HG03103 (cell line): ENCODE measurements around the gene KIAA0513.
"Not testable (repeated sequence)": the region's sequence is repeated elsewhere in the genome, so short reads cannot be mapped to it uniquely, and the experiment has no call there.

Experiments
- ATAC-seq: cut with Tn5 transposase; IDR thresholded peaks from one replicate; pipeline ENCODE4 v1.9.1; 2021; ENCODE audit warnings: low read depth; ENCODE audit not compliant: unreplicated experiment

Gene KIAA0513

GRCh38 chr16:85047867-85048455 lies 20.4 kb downstream of the KIAA0513 start:
- ATAC-seq, result no peak

DNA sequence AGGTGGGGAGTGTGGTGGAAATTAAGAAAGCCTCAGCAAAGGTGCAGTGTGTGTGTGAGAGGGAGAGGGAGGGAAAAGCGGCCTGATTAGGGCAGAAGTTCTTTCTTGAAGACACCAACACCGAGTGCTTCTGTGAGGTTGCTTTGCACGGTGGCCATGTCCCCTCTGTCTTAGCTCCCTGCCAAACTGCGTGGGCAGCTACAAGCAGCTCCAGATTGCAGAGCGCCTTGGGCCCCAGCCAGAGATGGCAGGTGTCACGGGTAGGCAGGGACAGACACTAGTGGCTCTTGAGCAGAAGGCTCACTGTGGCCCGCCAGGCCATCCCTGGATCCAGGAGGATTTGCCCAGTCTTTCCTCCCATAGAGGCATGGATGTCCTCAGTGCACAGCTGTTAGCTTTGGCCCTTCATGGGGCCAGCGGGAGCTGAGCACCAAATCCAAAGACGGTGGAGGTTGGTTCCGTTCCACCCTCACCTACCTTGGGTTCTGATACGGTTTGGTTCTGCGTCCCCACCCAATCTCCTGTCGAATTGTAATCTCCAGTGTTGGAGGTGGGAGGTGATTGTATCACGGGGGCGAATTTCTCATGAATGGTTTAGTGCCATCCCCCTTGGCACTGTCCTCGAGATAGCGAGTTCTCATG lies 21.4 kb downstream of the KIAA0513 start:
- no peak for ATAC-seq

DNA sequence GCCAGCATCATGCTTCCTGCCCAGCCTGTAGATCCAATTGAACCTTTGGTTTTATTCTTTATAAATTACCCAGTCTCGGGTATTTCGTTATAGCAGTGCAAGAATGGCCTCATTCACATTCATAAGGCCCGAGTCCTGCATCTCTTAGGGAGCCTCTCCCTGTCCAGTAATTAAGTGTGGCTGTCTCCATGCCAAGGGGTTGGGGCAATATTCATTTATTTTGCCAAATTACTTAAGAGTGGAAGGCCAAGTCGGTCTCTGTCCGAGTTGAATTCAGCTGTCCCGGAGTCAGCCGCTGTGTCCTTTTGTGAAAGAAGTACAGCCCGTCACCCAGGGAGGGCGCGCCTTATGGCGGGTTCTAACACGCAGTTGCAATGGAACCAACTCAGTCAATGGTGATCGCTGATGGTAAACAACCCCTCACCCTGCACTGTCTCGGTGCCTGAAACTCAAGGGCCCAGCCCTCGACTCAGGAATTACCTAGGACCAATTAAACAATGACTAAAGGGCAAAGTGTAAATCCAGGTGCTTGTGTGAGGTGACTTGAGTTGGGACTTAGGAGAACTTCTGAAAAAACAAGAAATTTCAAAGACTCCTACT lies 22.2 kb downstream of the KIAA0513 start:
- ATAC-seq, result no peak

GRCh38 chr16:85051067-85051581 lies 23.5 kb downstream of the KIAA0513 start:
- ATAC-seq, result no peak

- ATAC-seq, result no peak
Measured at GRCh38 chr16:85051683-85052082, 24.1 kb downstream of the KIAA0513 start.

GRCh38 chr16:85052536-85052935 lies 24.9 kb downstream of the KIAA0513 start:
- no peak for ATAC-seq

DNA sequence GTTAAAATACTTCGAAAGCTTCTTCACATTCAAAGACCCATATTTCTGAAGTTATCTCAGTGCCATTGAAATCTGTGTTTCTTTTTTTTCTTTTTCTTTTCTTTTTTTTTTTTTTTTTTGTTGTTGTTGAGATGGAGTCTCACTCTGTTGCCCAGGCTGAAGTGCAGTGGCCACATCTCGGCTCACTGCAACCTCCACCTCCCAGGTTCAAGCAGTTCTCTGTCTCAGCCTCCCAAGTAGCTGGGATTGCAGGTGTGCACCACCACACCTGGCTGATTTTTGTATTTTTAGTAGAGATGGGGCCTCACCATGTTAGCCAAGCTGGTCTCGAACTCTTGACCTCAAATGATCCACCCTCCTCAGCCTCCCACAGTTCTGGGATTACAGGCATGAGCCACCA lies 26.7 kb downstream of the KIAA0513 start:
- not testable (repeated sequence) for ATAC-seq

- peak; percentile 5 for ATAC-seq
Measured at GRCh38 chr16:85054948-85055492, 27.4 kb downstream of the KIAA0513 start.

DNA sequence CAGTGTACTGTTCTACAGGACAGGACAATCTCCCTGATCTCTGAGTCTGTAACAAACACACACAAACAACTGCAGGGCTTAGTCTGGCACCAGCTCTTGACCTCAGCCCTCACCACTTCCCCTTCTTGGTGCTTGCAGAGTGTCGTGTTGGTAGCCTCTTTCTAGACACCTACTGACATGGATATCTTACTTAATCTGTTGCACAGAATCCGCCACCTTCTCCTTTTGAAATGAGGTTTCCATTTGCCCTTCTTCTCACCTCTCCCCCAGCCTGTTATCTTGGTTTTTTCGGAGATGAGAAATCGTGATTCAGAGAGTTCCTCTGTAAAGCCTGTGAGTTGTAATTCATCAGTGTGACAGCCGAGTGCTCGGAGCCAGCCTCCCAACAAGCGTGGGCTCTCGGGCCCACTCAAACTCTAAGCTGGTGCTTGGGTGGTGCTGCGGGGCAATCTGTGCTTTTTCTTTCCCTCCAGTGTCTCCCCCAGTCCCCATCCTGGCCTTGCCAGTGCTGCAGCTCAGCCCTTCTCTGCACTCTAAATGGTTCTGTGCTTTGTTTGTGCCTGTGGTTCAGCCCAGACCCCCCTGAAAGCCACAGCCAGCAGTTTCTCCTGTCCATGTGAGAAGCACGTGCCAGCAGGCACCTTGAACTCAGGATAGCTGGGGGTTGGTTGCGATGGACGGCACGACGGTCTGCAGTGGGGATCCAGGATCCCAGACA lies 28.1 kb downstream of the KIAA0513 start:
- peak; percentile 89 for ATAC-seq

DNA sequence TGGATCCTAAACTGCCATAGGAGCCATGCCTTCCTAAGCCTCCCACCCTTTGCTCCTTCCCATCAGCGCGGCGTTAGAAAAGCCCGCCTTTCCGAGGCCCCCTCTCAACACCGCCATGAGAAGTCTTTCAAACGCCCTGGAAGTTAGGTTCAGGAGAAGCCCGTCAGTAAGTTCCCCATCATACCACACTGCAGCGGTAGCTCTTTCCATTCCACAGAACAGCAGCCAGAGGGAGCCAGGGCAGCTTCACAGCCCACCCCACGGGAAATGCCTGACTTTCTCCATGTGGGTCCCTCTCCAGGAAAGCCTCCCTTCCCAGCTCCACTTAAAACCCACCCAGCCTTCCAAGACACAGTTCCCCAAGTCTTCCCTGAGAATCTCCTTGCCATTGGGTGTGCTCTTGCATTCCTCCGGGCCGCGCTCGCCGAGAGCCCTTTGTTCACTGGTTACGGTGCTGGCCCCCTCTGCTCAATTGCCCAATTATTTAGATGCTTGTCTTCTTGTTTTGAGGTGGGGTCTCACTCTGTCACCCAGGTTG lies 28.7 kb downstream of the KIAA0513 start:
- no peak for ATAC-seq

DNA sequence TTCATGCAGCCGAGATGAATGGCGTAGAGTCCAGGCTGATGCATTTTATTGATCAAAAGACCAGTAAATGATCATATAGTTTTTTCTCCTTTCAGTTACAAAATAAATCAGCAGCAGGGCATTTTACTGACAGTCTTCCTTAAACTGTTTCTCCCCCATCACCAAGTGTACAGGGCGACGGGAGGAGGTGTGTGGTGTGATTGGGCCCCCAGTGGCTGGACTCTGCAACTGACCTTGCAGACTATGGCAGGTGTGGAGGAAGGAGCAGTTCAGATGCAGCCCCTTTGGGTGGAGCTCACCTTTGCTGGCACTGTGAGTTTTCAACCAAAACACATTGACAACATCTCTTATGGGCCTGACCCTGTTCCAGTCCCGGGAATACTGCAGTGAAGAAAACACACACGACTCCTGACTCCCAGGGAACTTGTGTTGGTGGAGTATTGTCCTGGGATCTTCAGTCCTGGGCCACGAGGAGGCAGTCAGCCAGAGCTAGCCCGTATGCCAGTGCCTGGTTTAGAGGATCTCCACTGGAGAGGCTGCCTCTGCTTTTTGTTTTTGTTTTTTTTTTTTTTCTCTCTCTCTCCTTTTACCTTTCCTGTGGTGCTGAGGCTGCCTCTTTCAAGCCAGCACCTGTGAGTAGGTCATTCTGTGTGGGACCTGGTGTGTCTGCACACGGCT lies 29.8 kb downstream of the KIAA0513 start:
- ATAC-seq, result no peak

- ATAC-seq, result no peak
Measured at GRCh38 chr16:85057948-85058347, 30.4 kb downstream of the KIAA0513 start.

DNA sequence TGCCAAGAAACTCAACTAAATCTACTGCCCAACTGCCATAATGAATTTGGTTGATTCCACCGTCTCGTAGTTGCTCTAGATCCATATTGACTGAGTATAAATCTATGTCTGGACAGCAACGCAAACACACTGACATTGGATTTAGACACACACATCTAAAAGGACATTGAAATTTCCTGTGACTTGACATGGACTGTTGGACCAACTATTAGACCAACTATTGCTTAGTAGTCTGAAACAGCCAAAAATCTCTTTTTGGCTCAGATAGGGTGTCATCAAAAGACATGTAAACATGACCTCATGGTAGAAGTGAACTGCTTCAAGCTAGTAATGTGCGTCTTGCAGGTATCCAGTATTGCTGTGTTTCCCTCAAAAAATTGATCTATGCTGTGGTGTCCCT lies 31.3 kb downstream of the KIAA0513 start:
- ATAC-seq, result no peak

DNA sequence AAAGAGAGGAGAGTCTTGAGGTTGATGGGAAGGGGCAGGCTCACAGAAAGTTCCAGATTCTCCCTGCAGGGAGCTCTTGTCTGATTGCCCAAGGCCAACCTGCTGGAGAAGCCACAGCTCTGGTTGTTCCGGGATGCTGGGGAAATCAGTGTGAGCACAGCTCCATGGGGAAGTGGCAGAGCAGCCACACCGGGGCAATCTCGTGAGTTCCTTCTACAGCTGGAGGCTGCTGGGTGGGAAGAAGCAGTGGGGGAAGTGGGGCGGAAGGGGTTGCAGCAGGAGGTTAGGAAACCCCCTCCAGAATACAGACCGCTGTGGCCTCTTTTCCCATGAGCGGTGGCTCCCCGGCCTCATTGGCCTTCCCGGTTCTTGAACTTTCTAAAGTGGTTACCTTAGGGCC lies 34.0 kb downstream of the KIAA0513 start:
- no peak for ATAC-seq

GRCh38 chr16:85062323-85062722 lies 34.7 kb downstream of the KIAA0513 start:
- no peak for ATAC-seq

DNA sequence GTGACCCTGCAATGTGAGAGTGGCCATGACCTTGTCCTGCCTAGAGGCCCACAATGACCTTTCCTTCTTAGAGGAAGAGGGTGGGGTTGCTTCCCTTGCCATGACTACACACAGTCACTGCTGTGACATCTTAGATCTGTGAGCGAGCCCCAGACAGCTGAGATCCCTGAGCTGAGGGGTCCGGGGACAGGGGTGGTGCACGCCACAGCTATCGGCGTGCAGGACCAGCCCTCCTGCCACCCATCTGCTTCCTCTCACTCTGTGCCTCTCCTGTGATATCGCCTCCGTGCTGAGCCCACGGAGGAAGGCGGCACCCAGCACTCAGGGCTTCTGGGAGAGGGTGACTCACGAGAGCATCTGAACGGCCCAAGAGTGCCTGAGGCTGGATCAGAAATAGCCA lies 35.2 kb downstream of the KIAA0513 start:
- no peak for ATAC-seq

GRCh38 chr16:85064186-85064585 lies 36.6 kb downstream of the KIAA0513 start:
- no peak for ATAC-seq

- no peak for ATAC-seq
Measured at GRCh38 chr16:85065099-85065498, 37.5 kb downstream of the KIAA0513 start.

DNA sequence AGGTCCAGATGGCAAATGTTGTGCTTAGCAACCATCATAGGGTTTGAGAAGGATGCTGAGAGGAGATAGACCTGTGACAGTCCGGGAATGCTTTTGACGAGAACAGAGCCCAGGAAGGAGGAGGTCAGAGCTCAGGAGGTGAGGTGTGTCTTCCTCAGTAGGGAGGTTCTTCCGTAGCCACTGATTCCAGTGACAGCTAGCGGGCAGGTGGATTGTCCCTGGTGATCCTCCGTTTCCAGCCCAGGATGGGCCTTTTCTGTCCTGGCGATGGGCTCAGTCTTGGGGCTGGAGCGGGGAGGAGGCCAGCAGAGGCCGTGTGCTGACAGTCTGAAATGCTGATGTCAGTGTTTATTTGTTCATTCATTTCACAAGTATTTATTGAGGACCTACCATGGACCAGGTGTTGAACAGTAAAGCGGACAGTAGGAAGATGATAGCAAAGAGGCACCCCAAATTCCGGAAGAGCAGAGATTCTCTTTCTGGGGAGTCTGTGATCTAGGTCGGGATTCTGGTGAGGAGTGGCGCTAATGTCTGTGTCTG lies 38.8 kb downstream of the KIAA0513 start:
- ATAC-seq, result no peak

- ATAC-seq, result no peak
Measured at GRCh38 chr16:85067024-85067423, 39.4 kb downstream of the KIAA0513 start.
